ENCODE measurements around the gene PLCB1. TPM values are rescaled to one million over a fixed set of nuclear protein-coding genes. Genes with fewer than 3 reads are reported as not detected.
"Not testable (repeated sequence)": the region's sequence is repeated elsewhere in the genome, so short reads cannot be mapped to it uniquely, and the experiment has no call there.

The PLCB1 gene
- total and polyA plus RNA-seq, 2 of the 4 experiments (the other 2 are of a cell fraction) = 5.6 to 16.1 TPM

DNA sequence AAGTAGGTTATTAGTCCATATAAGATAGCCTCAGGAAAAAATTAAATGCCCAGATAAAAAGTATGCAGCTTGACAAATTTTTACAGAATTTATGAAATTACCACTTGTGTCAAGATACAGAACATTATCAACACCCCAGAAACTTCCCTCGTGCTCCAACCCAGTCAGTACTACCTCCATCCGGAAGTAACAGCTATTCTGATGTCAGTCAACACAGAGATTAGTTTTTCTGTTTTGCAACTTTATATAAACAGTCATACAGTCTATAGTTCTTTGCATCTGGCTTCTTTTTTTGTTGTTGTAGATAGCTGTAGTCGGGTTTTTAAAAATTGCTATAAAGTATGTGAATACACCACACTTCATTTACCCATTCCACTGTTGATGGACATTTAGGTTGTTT is 721.1 kb downstream of the PLCB1 start:
- ATAC-seq (ENCODE audit: low read depth); H2BK15ac ChIP-seq (ENCODE audit: low read depth, low read length); dilution Hi-C loops (cut with HindIII; ENCODE audit: low sequenced_read_pairs, unreplicated experiment); H3K9ac ChIP-seq (ENCODE audit: low read depth, low read length); H2AK9ac ChIP-seq (replicated peaks; ENCODE audit: low read depth, low read length, poor library complexity); DNase-seq; H3K9me1 ChIP-seq (ENCODE audit: insufficient read depth, low read length); H3K27me3 ChIP-seq (ENCODE audit: control insufficient read depth, insufficient read depth, low read length); H2AK5ac ChIP-seq (ENCODE audit: low read depth, low read length); H3K36me3 ChIP-seq (ENCODE audit: control insufficient read depth, insufficient read depth, low read length); H3K9me3 ChIP-seq (ENCODE audit: control insufficient read depth, insufficient read depth, low read length); H3K79me1 ChIP-seq (ENCODE audit: low read depth in 1 of 2, low read length in 2 of 2); H3K4me3 ChIP-seq (ENCODE audit: insufficient read depth, low read depth, low read length); H4K5ac ChIP-seq (ENCODE audit: low read depth, low read length); H4K20me1 ChIP-seq (ENCODE audit: insufficient read depth, low read length); H2AFZ ChIP-seq (replicated peaks; ENCODE audit: low read length, poor library complexity); H3K27ac ChIP-seq (ENCODE audit: insufficient read depth, low read length); H3K4me2 ChIP-seq (ENCODE audit: low read depth, low read length); H3K56ac ChIP-seq (ENCODE audit: extremely low read depth, insufficient read depth, low read length); H3K23ac ChIP-seq (ENCODE audit: low read depth, low read length); BruUV-seq (replicated peaks): not testable (repeated sequence)
- H3K14ac ChIP-seq (replicated peaks; ENCODE audit: low read depth, low read length) = 0 out of 2 replicates have a peak overlapping the region, but pooled peaks have one; percentile 62
- intact Hi-C loops (cut with micrococcal nuclease) = loop anchor here (1.0 to 5.0 kb wide), 6 partner anchors 61 to 540 kb away; no protein-coding TSS in a partner anchor
- H2BK20ac ChIP-seq (ENCODE audit: low read depth, low read length) = peak overlapping the region; percentile 75
- ChIA-PET POLR2A (ENCODE audit: unreplicated experiment) (interaction anchor here (0.5 to 0.6 kb wide), 3 partner anchors 72 to 459 kb away, joined by 3 to 17 read pairs (median 4); no protein-coding TSS in a partner anchor), CTCF (interaction anchor here (0.6 to 1.8 kb wide), 15 partner anchors 13 to 509 kb away, joined by 3 to 26 read pairs (median 4); no protein-coding TSS in a partner anchor)
- no CpG with 5 or more reads among the region's 3 CpGs for WGBS, 2 experiments (ENCODE audit: extremely low coverage in 2 of 2, insufficient read length in 1 of 2)
- peak overlapping the region; percentile 45; the same call in 1 of the 2 replicates for H3K18ac ChIP-seq (ENCODE audit: low read depth, low read length)
- peak overlapping the region; percentile 62; the same call in 1 of the 2 replicates for H3K4ac ChIP-seq (ENCODE audit: low read depth, low read length)
- H2BK5ac ChIP-seq (ENCODE audit: low read depth, low read length, poor library complexity, severe bottlenecking) = peak overlapping the region; percentile 79
- peak overlapping the region; percentile 65 for H2BK120ac ChIP-seq (ENCODE audit: low read depth, low read length)
- H4K91ac ChIP-seq (ENCODE audit: insufficient read depth, low read depth, low read length) = 0 out of 2 replicates have a peak overlapping the region, but pooled peaks have one; percentile 38
- 0 out of 4 replicates have a peak overlapping the region, but pooled peaks of 1 of the 2 experiments have one; percentile 36 for H4K8ac ChIP-seq (ENCODE audit: low read depth in 2 of 2, low read length in 2 of 2)
- in situ Hi-C loops (cut with MboI; ENCODE audit: low sequenced_read_pairs) = loop anchor here (10.0 kb wide), 1 partner anchor 512 kb away; no protein-coding TSS in a partner anchor
- H3K4me1 ChIP-seq (ENCODE audit: control insufficient read depth, insufficient read depth, low read length) = peaks cover 11% of the 10 kb centered on the region
